ENCODE data around the gene MCTS1.

DNA sequence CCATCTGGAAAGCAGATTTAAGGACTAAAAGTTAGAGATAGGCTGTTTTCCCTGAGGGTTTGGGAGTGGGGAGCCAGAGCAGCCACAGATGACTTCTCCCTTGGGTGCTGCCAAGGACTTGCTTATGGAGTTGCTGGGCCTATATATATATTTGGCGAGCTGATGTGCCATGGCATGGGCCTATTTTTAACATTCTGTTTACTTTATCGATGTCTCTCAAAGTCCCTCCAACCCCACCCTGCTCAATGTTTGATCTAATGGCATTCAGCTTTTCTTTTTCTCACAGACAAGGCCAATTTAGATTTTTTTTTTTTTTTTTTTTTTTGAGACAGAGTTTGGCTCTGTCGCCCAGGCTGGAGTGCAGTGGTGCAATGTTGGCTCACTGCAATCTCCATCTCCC, 37.1 kb upstream of the MCTS1 start:
- TF ChIP-seq FOS (IDR thresholded peaks at IDR 0.05; ENCODE audit: borderline replicate concordance, insufficient read depth, low read length) = no peak
- TF ChIP-seq, protein P1, sequence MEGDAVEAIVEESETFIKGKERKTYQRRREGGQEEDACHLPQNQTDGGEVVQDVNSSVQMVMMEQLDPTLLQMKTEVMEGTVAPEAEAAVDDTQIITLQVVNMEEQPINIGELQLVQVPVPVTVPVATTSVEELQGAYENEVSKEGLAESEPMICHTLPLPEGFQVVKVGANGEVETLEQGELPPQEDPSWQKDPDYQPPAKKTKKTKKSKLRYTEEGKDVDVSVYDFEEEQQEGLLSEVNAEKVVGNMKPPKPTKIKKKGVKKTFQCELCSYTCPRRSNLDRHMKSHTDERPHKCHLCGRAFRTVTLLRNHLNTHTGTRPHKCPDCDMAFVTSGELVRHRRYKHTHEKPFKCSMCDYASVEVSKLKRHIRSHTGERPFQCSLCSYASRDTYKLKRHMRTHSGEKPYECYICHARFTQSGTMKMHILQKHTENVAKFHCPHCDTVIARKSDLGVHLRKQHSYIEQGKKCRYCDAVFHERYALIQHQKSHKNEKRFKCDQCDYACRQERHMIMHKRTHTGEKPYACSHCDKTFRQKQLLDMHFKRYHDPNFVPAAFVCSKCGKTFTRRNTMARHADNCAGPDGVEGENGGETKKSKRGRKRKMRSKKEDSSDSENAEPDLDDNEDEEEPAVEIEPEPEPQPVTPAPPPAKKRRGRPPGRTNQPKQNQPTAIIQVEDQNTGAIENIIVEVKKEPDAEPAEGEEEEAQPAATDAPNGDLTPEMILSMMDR (IDR thresholded peaks at IDR 0.05; ENCODE audit: extremely low read depth in 1 of 2, insufficient read depth in 1 of 2, low read depth in 1 of 2, low read length in 2 of 2) = no peak
- no peak for TF ChIP-seq POLR2AphosphoS5 (IDR thresholded peaks at IDR 0.05; ENCODE audit: insufficient read depth, low read depth, low read length)
- no peak for TF ChIP-seq POLR2A (IDR thresholded peaks at IDR 0.05; ENCODE audit: low read depth, low read length)
- no peak for TF ChIP-seq MYC (IDR thresholded peaks at IDR 0.05; ENCODE audit: low read depth, low read length)
- no peak for TF ChIP-seq EZH2 (IDR thresholded peaks at IDR 0.05; ENCODE audit: borderline replicate concordance, low read depth, low read length, severe bottlenecking)
- no peak for TF ChIP-seq JUN (IDR thresholded peaks at IDR 0.05; ENCODE audit: borderline replicate concordance, insufficient read depth, insufficient read length, low read depth)
- TF ChIP-seq GATA2 (IDR thresholded peaks at IDR 0.05; ENCODE audit: insufficient read depth, insufficient read length, low read depth, low read length) = no peak

All from endothelial cell of umbilical vein (primary cell).